ENCODE measurements around the gene ZNF93. TPM values are rescaled to one million over a fixed set of nuclear protein-coding genes. Genes with fewer than 3 reads are reported as not detected.
"Not testable (repeated sequence)": the region's sequence is repeated elsewhere in the genome, so short reads cannot be mapped to it uniquely, and the experiment has no call there.

ZNF93 gene
- polyA plus RNA-seq, 3 donors, result 2.4 to 4.6 (median 2.8) TPM

- H3K27ac ChIP-seq (ENCODE audit: low read depth in 1 of 2, low read length in 2 of 2), result no peak overlapping the region
- H3K4me1 ChIP-seq (ENCODE audit: control insufficient read depth in 1 of 2, insufficient read depth in 2 of 2, low read length in 2 of 2), result no peaks in the 10 kb centered on the region
- H3K27me3 ChIP-seq (ENCODE audit: control insufficient read depth in 2 of 2, insufficient read depth in 2 of 2, low read length in 2 of 2), result no peaks in the 10 kb centered on the region
- Mint-ChIP-seq H3K4me3 (no peak overlapping the region), H3K27me3 (ENCODE audit: low read depth in 3 of 3) (no peaks in the 10 kb centered on the region), H3K27ac (no peak overlapping the region), H3K9me3 (peaks cover 21 to 84% (median 75%) of the 10 kb centered on the region in 7 donors), H3K36me3 (peaks cover 38 to 52% of the 10 kb centered on the region in 2 donors), H3K4me1 (no peaks in the 10 kb centered on the region)
- no peak overlapping the region for H3K9ac ChIP-seq (ENCODE audit: insufficient read depth, low read length, poor library complexity, severe bottlenecking)
- no peak for DNase-seq
- H3K4me2 ChIP-seq (replicated peaks; ENCODE audit: extremely low read depth, low read length, poor library complexity, severe bottlenecking), result no peak overlapping the region
- intact Hi-C loops (cut with micrococcal nuclease), result no loop called here
- H3K9me3 ChIP-seq (replicated peaks in 1 of 2; ENCODE audit: control insufficient read depth in 1 of 2, insufficient read depth in 1 of 2, low read length in 2 of 2), result peaks cover 55 to 97% of the 10 kb centered on the region in 2 donors
- H3K4me3 ChIP-seq (replicated peaks in 1 of 3; ENCODE audit: low read depth in 2 of 3, low read length in 3 of 3), result no peak overlapping the region
- peaks cover 13% of the 10 kb centered on the region for H3K79me2 ChIP-seq (ENCODE audit: insufficient read depth, low read length)
- WGBS (ENCODE audit: insufficient coverage), result no CpG with 5 or more reads among the region's 4 CpGs
- H2AFZ ChIP-seq (ENCODE audit: insufficient read depth, low read depth, low read length, poor library complexity, severe bottlenecking), result no peak overlapping the region
- TF ChIP-seq CTCF (IDR thresholded peaks at IDR 0.05), result no peak
- H4K20me1 ChIP-seq (ENCODE audit: insufficient read depth, low read length), result no peaks in the 10 kb centered on the region
- H3K36me3 ChIP-seq (replicated peaks in 1 of 2; ENCODE audit: control insufficient read depth in 1 of 2, insufficient read depth in 2 of 2, low read length in 2 of 2), result peaks cover 15 to 79% of the 10 kb centered on the region in 2 donors
Measured at GRCh38 chr19:19877724-19878123, 23.0 kb upstream of the ZNF93 start.

GRCh38 chr19:19884583-19884982, 16.2 kb upstream of the ZNF93 start:
- H3K36me3 ChIP-seq (replicated peaks in 1 of 2; ENCODE audit: control insufficient read depth in 1 of 2, insufficient read depth in 2 of 2, low read length in 2 of 2), result peaks cover 17 to 83% of the 10 kb centered on the region in 2 donors
- no peak overlapping the region for H3K4me3 ChIP-seq (replicated peaks in 1 of 3; ENCODE audit: low read depth in 2 of 3, low read length in 3 of 3)
- DNase-seq, result no peak

GRCh38 chr19:19892055-19892941, 8.4 kb upstream of the ZNF93 start:
- H3K4me3 ChIP-seq (replicated peaks in 1 of 3; ENCODE audit: low read depth in 2 of 3, low read length in 3 of 3), result peak overlapping the region in 1 of 3 experiments; percentile 38

More at GRCh38 chr19:19884583-19884982, 16.2 kb upstream of the ZNF93 start:
- Histone ChIP-seq H3K4me2 (replicated peaks; ENCODE audit: extremely low read depth, low read length, poor library complexity, severe bottlenecking) (no peak overlapping the region), H3K9me3 (replicated peaks in 1 of 2; ENCODE audit: control insufficient read depth in 1 of 2, insufficient read depth in 1 of 2, low read length in 2 of 2) (peaks cover 64 to 87% of the 10 kb centered on the region in 2 donors), H2AFZ (ENCODE audit: insufficient read depth, low read depth, low read length, poor library complexity, severe bottlenecking) (no peak overlapping the region), H3K79me2 (ENCODE audit: insufficient read depth, low read length) (no peaks in the 10 kb centered on the region), H3K27me3 (ENCODE audit: control insufficient read depth in 2 of 2, insufficient read depth in 2 of 2, low read length in 2 of 2) (no peaks in the 10 kb centered on the region), H4K20me1 (ENCODE audit: insufficient read depth, low read length) (no peaks in the 10 kb centered on the region), H3K27ac (ENCODE audit: low read depth in 1 of 2, low read length in 2 of 2) (no peak overlapping the region), H3K9ac (ENCODE audit: insufficient read depth, low read length, poor library complexity, severe bottlenecking) (no peak overlapping the region), H3K4me1 (ENCODE audit: control insufficient read depth in 1 of 2, insufficient read depth in 2 of 2, low read length in 2 of 2) (no peaks in the 10 kb centered on the region)
- H3K4me1 Mint-ChIP-seq, result no peaks in the 10 kb centered on the region
- no peak overlapping the region for H3K4me3 Mint-ChIP-seq
- no peak overlapping the region for H3K27ac Mint-ChIP-seq
- H3K27me3 Mint-ChIP-seq (ENCODE audit: low read depth in 3 of 3), result no peaks in the 10 kb centered on the region
- peaks cover 43 to 65% of the 10 kb centered on the region in 2 donors for H3K36me3 Mint-ChIP-seq
- no peak for TF ChIP-seq CTCF (IDR thresholded peaks at IDR 0.05)
- WGBS (ENCODE audit: insufficient coverage), result no CpG with 5 or more reads among the region's 1 CpG
- intact Hi-C loops (cut with micrococcal nuclease), result no loop called here
- H3K9me3 Mint-ChIP-seq, result peaks cover 19 to 87% (median 72%) of the 10 kb centered on the region in 7 donors

More at GRCh38 chr19:19892055-19892941, 8.4 kb upstream of the ZNF93 start:
- H3K9me3 ChIP-seq (replicated peaks in 1 of 2; ENCODE audit: control insufficient read depth in 1 of 2, insufficient read depth in 1 of 2, low read length in 2 of 2), result peaks cover 58 to 95% of the 10 kb centered on the region in 2 donors
- not testable (repeated sequence) for H3K27me3 ChIP-seq (ENCODE audit: control insufficient read depth in 2 of 2, insufficient read depth in 2 of 2, low read length in 2 of 2); H3K27ac Mint-ChIP-seq; H3K27ac ChIP-seq (ENCODE audit: low read depth in 1 of 2, low read length in 2 of 2); H3K4me2 ChIP-seq (replicated peaks; ENCODE audit: extremely low read depth, low read length, poor library complexity, severe bottlenecking); H3K27me3 Mint-ChIP-seq (ENCODE audit: low read depth in 3 of 3); H3K9ac ChIP-seq (ENCODE audit: insufficient read depth, low read length, poor library complexity, severe bottlenecking); H3K4me1 Mint-ChIP-seq; H4K20me1 ChIP-seq (ENCODE audit: insufficient read depth, low read length); H3K4me3 Mint-ChIP-seq; H2AFZ ChIP-seq (ENCODE audit: insufficient read depth, low read depth, low read length, poor library complexity, severe bottlenecking); DNase-seq; H3K79me2 ChIP-seq (ENCODE audit: insufficient read depth, low read length); H3K4me1 ChIP-seq (ENCODE audit: control insufficient read depth in 1 of 2, insufficient read depth in 2 of 2, low read length in 2 of 2)
- WGBS (ENCODE audit: insufficient coverage), result no CpG with 5 or more reads among the region's 3 CpGs
- peaks cover 11 to 47% of the 10 kb centered on the region in 2 donors for H3K36me3 ChIP-seq (replicated peaks in 1 of 2; ENCODE audit: control insufficient read depth in 1 of 2, insufficient read depth in 2 of 2, low read length in 2 of 2)
- Mint-ChIP-seq H3K9me3 (peaks cover 28 to 88% (median 83%) of the 10 kb centered on the region in 7 donors), H3K36me3 (peaks cover 29 to 42% of the 10 kb centered on the region in 2 donors)
- intact Hi-C loops (cut with micrococcal nuclease), result loop anchor here in 1 of 2 donors (10.0 kb wide), 1 partner anchor 217 kb away; no protein-coding TSS in a partner anchor

All from CD14-positive monocyte (primary cell).